ENCODE data around the gene CDCA8.
"Not testable (repeated sequence)": the region's sequence is repeated elsewhere in the genome, so short reads cannot be mapped to it uniquely, and the experiment has no call there.

CDCA8 gene

GRCh38 chr1:37672136-37672870 is 20.0 kb upstream of the CDCA8 start:
- no peak for DNase-seq (ENCODE audit: low read depth, low spot score)

GRCh38 chr1:37673920-37674319 is 18.4 kb upstream of the CDCA8 start:
- no peak for DNase-seq (ENCODE audit: low read depth, low spot score)

- no peak for DNase-seq (ENCODE audit: low read depth, low spot score)
Observed at GRCh38 chr1:37676281-37677142, 15.8 kb upstream of the CDCA8 start.

- no peak for DNase-seq (ENCODE audit: low read depth, low spot score)
Observed at GRCh38 chr1:37677143-37677439, 15.2 kb upstream of the CDCA8 start.

GRCh38 chr1:37677808-37678207 is 14.5 kb upstream of the CDCA8 start:
- no peak for DNase-seq (ENCODE audit: low read depth, low spot score)

- no peak for DNase-seq (ENCODE audit: low read depth, low spot score)
Observed at GRCh38 chr1:37680933-37681332, 11.4 kb upstream of the CDCA8 start.

- DNase-seq (ENCODE audit: low read depth, low spot score) = no peak
Observed at GRCh38 chr1:37682334-37682987, 9.9 kb upstream of the CDCA8 start.

- not testable (repeated sequence) for DNase-seq (ENCODE audit: low read depth, low spot score)
Observed at GRCh38 chr1:37684182-37684581, 8.1 kb upstream of the CDCA8 start.

GRCh38 chr1:37685722-37686121 is 6.6 kb upstream of the CDCA8 start:
- no peak for DNase-seq (ENCODE audit: low read depth, low spot score)

GRCh38 chr1:37687764-37688163 is 4.6 kb upstream of the CDCA8 start:
- DNase-seq (ENCODE audit: low read depth, low spot score) = not testable (repeated sequence)

GRCh38 chr1:37688926-37689325 is 3.4 kb upstream of the CDCA8 start:
- no peak for DNase-seq (ENCODE audit: low read depth, low spot score)

GRCh38 chr1:37691497-37692077 is 729 bp upstream of the CDCA8 start:
- DNase-seq (ENCODE audit: low read depth, low spot score) = no peak

GRCh38 chr1:37692834-37693175 is 489 bp downstream of the CDCA8 start:
- no peak for DNase-seq (ENCODE audit: low read depth, low spot score)

GRCh38 chr1:37697090-37697489 is 4.8 kb downstream of the CDCA8 start:
- DNase-seq (ENCODE audit: low read depth, low spot score) = no peak

GRCh38 chr1:37697737-37698136 is 5.4 kb downstream of the CDCA8 start:
- no peak for DNase-seq (ENCODE audit: low read depth, low spot score)

GRCh38 chr1:37699147-37699546 is 6.8 kb downstream of the CDCA8 start:
- no peak for DNase-seq (ENCODE audit: low read depth, low spot score)

- DNase-seq (ENCODE audit: low read depth, low spot score) = no peak
Observed at GRCh38 chr1:37701051-37701450, 8.7 kb downstream of the CDCA8 start.

GRCh38 chr1:37703061-37703460 is 10.7 kb downstream of the CDCA8 start:
- no peak for DNase-seq (ENCODE audit: low read depth, low spot score)

GRCh38 chr1:37704966-37705365 is 12.7 kb downstream of the CDCA8 start:
- DNase-seq (ENCODE audit: low read depth, low spot score) = no peak

- no peak for DNase-seq (ENCODE audit: low read depth, low spot score)
Observed at GRCh38 chr1:37705399-37705798, 13.1 kb downstream of the CDCA8 start.

GRCh38 chr1:37708471-37708870 is 16.2 kb downstream of the CDCA8 start:
- DNase-seq (ENCODE audit: low read depth, low spot score) = no peak

GRCh38 chr1:37714226-37714625 is 21.9 kb downstream of the CDCA8 start:
- no peak for DNase-seq (ENCODE audit: low read depth, low spot score)

All from brain pericyte (primary cell).